ENCODE data around the gene TPH2.

Gene TPH2

GRCh38 chr12:72037006-72037795 lies 98.6 kb downstream of the TPH2 start:
- DNase-seq (ENCODE audit: low read depth), result no peak
- no peak overlapping the region for H3K4me3 ChIP-seq (ENCODE audit: low read length)
- TF ChIP-seq CTCF (conservative IDR thresholded peaks at IDR 0.05; ENCODE audit: low read depth, low read length), result no peak

GRCh38 chr12:72041811-72042210 lies 103.2 kb downstream of the TPH2 start:
- no peak for TF ChIP-seq CTCF (conservative IDR thresholded peaks at IDR 0.05; ENCODE audit: low read depth, low read length)
- no peak overlapping the region for H3K4me3 ChIP-seq (ENCODE audit: low read length)
- DNase-seq (ENCODE audit: low read depth), result no peak

GRCh38 chr12:72053604-72054003 lies 115.0 kb downstream of the TPH2 start:
- DNase-seq (ENCODE audit: low read depth), result no peak
- TF ChIP-seq CTCF (conservative IDR thresholded peaks at IDR 0.05; ENCODE audit: low read depth, low read length), result no peak
- no peak overlapping the region for H3K4me3 ChIP-seq (ENCODE audit: low read length)

GRCh38 chr12:72054511-72054910 lies 115.9 kb downstream of the TPH2 start:
- H3K4me3 ChIP-seq (ENCODE audit: low read length), result no peak overlapping the region
- no peak for DNase-seq (ENCODE audit: low read depth)
- no peak for TF ChIP-seq CTCF (conservative IDR thresholded peaks at IDR 0.05; ENCODE audit: low read depth, low read length)

- peak; percentile 29 for DNase-seq (ENCODE audit: low read depth)
- TF ChIP-seq CTCF (conservative IDR thresholded peaks at IDR 0.05; ENCODE audit: low read depth, low read length), result no peak
- H3K4me3 ChIP-seq (ENCODE audit: low read length), result no peak overlapping the region
Measured at GRCh38 chr12:72057330-72057914, 118.8 kb downstream of the TPH2 start.

GRCh38 chr12:72063073-72063472 lies 124.4 kb downstream of the TPH2 start:
- no peak for TF ChIP-seq CTCF (conservative IDR thresholded peaks at IDR 0.05; ENCODE audit: low read depth, low read length)
- no peak for DNase-seq (ENCODE audit: low read depth)
- H3K4me3 ChIP-seq (ENCODE audit: low read length), result no peak overlapping the region

- no peak for TF ChIP-seq CTCF (conservative IDR thresholded peaks at IDR 0.05; ENCODE audit: low read depth, low read length)
- H3K4me3 ChIP-seq (ENCODE audit: low read length), result no peak overlapping the region
- DNase-seq (ENCODE audit: low read depth), result no peak
Measured at GRCh38 chr12:72071030-72071429, 132.4 kb downstream of the TPH2 start.

Data from retinal pigment epithelial cell (primary cell).